NCI-H510A (cell line): Measurements from ENCODE around the gene MXD4.

Source experiments
- DNase-seq: peaks from one replicate; lab custom pipeline; 2025; lab: John Stamatoyannopoulos, UW

MXD4 gene

GRCh38 chr4:2291705-2292645 lies 30.1 kb upstream of the MXD4 start:
- DNase-seq = no peak

GRCh38 chr4:2290974-2291704 lies 29.2 kb upstream of the MXD4 start:
- DNase-seq = no peak

GRCh38 chr4:2290488-2290887 lies 28.6 kb upstream of the MXD4 start:
- DNase-seq = no peak

- no peak for DNase-seq
Observed at GRCh38 chr4:2289955-2290333, 28.0 kb upstream of the MXD4 start.

- DNase-seq = no peak
Observed at GRCh38 chr4:2289311-2289954, 27.5 kb upstream of the MXD4 start.

GRCh38 chr4:2288051-2288541 lies 26.2 kb upstream of the MXD4 start:
- DNase-seq = no peak

GRCh38 chr4:2287594-2287915 lies 25.6 kb upstream of the MXD4 start:
- DNase-seq = no peak

- no peak for DNase-seq
Observed at GRCh38 chr4:2286904-2287593, 25.1 kb upstream of the MXD4 start.

- DNase-seq = no peak
Observed at GRCh38 chr4:2285613-2286381, 23.9 kb upstream of the MXD4 start.

GRCh38 chr4:2284934-2285612 lies 23.2 kb upstream of the MXD4 start:
- DNase-seq = no peak

- DNase-seq = no peak
Observed at GRCh38 chr4:2284161-2284933, 22.4 kb upstream of the MXD4 start.

GRCh38 chr4:2283199-2283711 lies 21.3 kb upstream of the MXD4 start:
- no peak for DNase-seq

- DNase-seq = no peak
Observed at GRCh38 chr4:2281575-2282343, 19.9 kb upstream of the MXD4 start.

GRCh38 chr4:2280531-2281300 lies 18.8 kb upstream of the MXD4 start:
- DNase-seq = no peak

GRCh38 chr4:2277956-2278355 lies 16.0 kb upstream of the MXD4 start:
- no peak for DNase-seq

GRCh38 chr4:2276581-2277325 lies 14.8 kb upstream of the MXD4 start:
- no peak for DNase-seq

- DNase-seq = no peak
Observed at GRCh38 chr4:2275546-2276251, 13.8 kb upstream of the MXD4 start.
